HepG2 (cell line): ENCODE measurements around the gene ARHGEF11. TPM values are rescaled to one million over a fixed set of nuclear protein-coding genes. Genes with fewer than 3 reads are reported as not detected.

Experiments
- ATAC-seq: fragments of 200-7000 bp; cut with Tn5 transposase; 3 replicates; pipeline ENCODE4 v1.9.1; 2020; ENCODE audit warnings: mild to moderate bottlenecking, moderate library complexity
- BruUV-seq: library from RNA; stranded (reverse); fragments of 400-500 nt; replicated peaks from 2 replicates; lab custom pipeline; 2021; lab: Mats Ljungman, UMichigan
- CTCF ChIA-PET: fragments of 300-600 bp; formaldehyde crosslinking; extraction: SDS; loops from one replicate; lab custom pipeline; 2021; ENCODE audit warnings: low total read pairs, inconsistent platforms, low intra/inter-chr PET ratio; lab: Yijun Ruan, JAX
- POLR2A ChIA-PET: fragments of 350-600 bp; sonication (Branson Sonifier 250); formaldehyde crosslinking; loops from one replicate; lab custom pipeline; 2020; ENCODE audit warnings: antibody characterized with exemption, inconsistent platforms; lab: Yijun Ruan, JAX
- DNase-seq: peaks from one replicate; pipeline ENCODE4 v3.0.0-alpha.2; 2015; ENCODE audit warnings: low spot score
- FAIRE-seq: peaks from 3 replicates; lab custom pipeline; 2011; peaks lifted over from hg19 to GRCh38; lab: Jason Lieb, UNC
- H2AFZ ChIP-seq: one replicate; pipeline ENCODE4 v1.6.1; 2011; ENCODE audit warnings: low read length, inconsistent platforms
- H3K27ac ChIP-seq: fragments of 300-600 bp; 3 replicates; pipeline ENCODE4 v1.8.0; 2011; ENCODE audit warnings: mixed run types, mild to moderate bottlenecking, mixed read lengths, low read length, inconsistent platforms; ENCODE audit not compliant: insufficient read depth; ENCODE audit errors: extremely low read length
- H3K27me3 ChIP-seq, 2 experiments: fragments of 200-600 bp in 1 of 2; 2 replicates in 1 of 2; 3 replicates in 1 of 2; pipeline versions ENCODE4 v1.6.0 to v1.8.0; 2011; ENCODE audit warnings: low read length in 2 of 2, mild to moderate bottlenecking in 2 of 2, moderate library complexity in 2 of 2, inconsistent platforms in 1 of 2; ENCODE audit not compliant: insufficient read depth in 2 of 2, control insufficient read depth in 1 of 2
- H3K36me3 ChIP-seq, 2 experiments: fragments of 200-600 bp in 1 of 2; replicated peaks in 1 of 2; 2 replicates in 1 of 2; 3 replicates in 1 of 2; pipeline versions ENCODE4 v1.5.1 to v1.8.0; 2011; ENCODE audit warnings: low read length in 2 of 2, inconsistent platforms in 1 of 2; ENCODE audit not compliant: insufficient read depth in 2 of 2, control insufficient read depth in 1 of 2
- H3K4me1 ChIP-seq: 2 replicates; pipeline ENCODE4 v1.5.1; 2012; ENCODE audit warnings: low read length, inconsistent platforms; ENCODE audit not compliant: insufficient read depth
- H3K4me2 ChIP-seq: 2 replicates; pipeline ENCODE4 v1.6.0; 2011; ENCODE audit warnings: low read depth, low read length, inconsistent platforms
- H3K4me3 ChIP-seq, 3 experiments: fragments of 200-600 bp in 1 of 3; sonication (generic), shearing (Covaris generic) in 1 of 3; replicated peaks in 1 of 3; 2 replicates each; pipeline ENCODE4 v1.5.1; 2011 to 2016; ENCODE audit warnings: low read length in 3 of 3, inconsistent platforms in 2 of 3, low read depth in 2 of 3, mild to moderate bottlenecking in 2 of 3, control low read depth in 1 of 3, mixed read lengths in 1 of 3; ENCODE audit not compliant: insufficient read depth in 1 of 3
- H3K79me2 ChIP-seq: one replicate; pipeline ENCODE4 v1.6.1; 2011; ENCODE audit warnings: low read length, inconsistent platforms; ENCODE audit not compliant: insufficient read depth
- H3K9ac ChIP-seq: 2 replicates; pipeline ENCODE4 v1.6.0; 2011; ENCODE audit warnings: mild to moderate bottlenecking, low read depth, low read length, inconsistent platforms; ENCODE audit not compliant: insufficient read depth
- H3K9me3 ChIP-seq: 2 replicates; pipeline ENCODE4 v1.5.1; 2012; ENCODE audit warnings: mild to moderate bottlenecking, low read length
- H4K20me1 ChIP-seq: 2 replicates; pipeline ENCODE4 v1.6.0; 2011; ENCODE audit warnings: inconsistent platforms, mild to moderate bottlenecking, low read length, moderate library complexity; ENCODE audit not compliant: insufficient read depth
- KLF15 ChIP-seq: sonication (generic); formaldehyde crosslinking; IDR thresholded peaks from 2 replicates; pipeline ENCODE4 v1.8.1; 2023; ENCODE audit warnings: borderline replicate concordance, mild to moderate bottlenecking, inconsistent platforms, missing genetic modification reagents, mixed read lengths
- MED8 ChIP-seq: sonication (generic); formaldehyde crosslinking; IDR thresholded peaks from 2 replicates; pipeline ENCODE4 v1.8.1; 2023; ENCODE audit warnings: mild to moderate bottlenecking, missing genetic modification reagents; ENCODE audit not compliant: insufficient replicate concordance
- MYPOP ChIP-seq: sonication (generic); formaldehyde crosslinking; IDR thresholded peaks from 2 replicates; pipeline ENCODE4 v1.8.1; 2023; ENCODE audit warnings: mild to moderate bottlenecking, moderate library complexity, missing genetic modification reagents
- POGK ChIP-seq: sonication (generic); formaldehyde crosslinking; conservative IDR thresholded peaks from 2 replicates; pipeline ENCODE4 v1.8.0; 2022; ENCODE audit warnings: mild to moderate bottlenecking, moderate library complexity, missing genetic modification reagents
- POLR2G ChIP-seq: fragments of 200-400 bp; formaldehyde crosslinking; IDR thresholded peaks from 2 replicates; pipeline ENCODE4 v1.6.1; 2018; ENCODE audit warnings: mild to moderate bottlenecking, low read depth, low read length, moderate library complexity
- ZEB1 ChIP-seq: IDR thresholded peaks from 2 replicates; pipeline ENCODE4 v1.6.1; 2012; ENCODE audit warnings: mild to moderate bottlenecking, low read depth, inconsistent platforms; ENCODE audit not compliant: insufficient replicate concordance
- ZHX2 ChIP-seq, 2 experiments: sonication (generic) in 1 of 2; formaldehyde crosslinking in 1 of 2; IDR thresholded peaks; 2 replicates each; pipeline versions ENCODE4 v1.6.1 to v1.9.0; 2014 to 2022; ENCODE audit warnings: antibody characterized with exemption in 1 of 2, borderline replicate concordance in 1 of 2, inconsistent platforms in 1 of 2, low read depth in 1 of 2, missing genetic modification reagents in 1 of 2
- ZNF350 ChIP-seq: sonication (generic); formaldehyde crosslinking; IDR thresholded peaks from 2 replicates; pipeline ENCODE4 v1.4.0; 2020; ENCODE audit warnings: mild to moderate bottlenecking, low read depth, missing genetic modification reagents, borderline replicate concordance
- ZNF550 ChIP-seq: sonication (generic); formaldehyde crosslinking; IDR thresholded peaks from 2 replicates; pipeline ENCODE4 v1.4.0; 2020; ENCODE audit warnings: mild to moderate bottlenecking, missing genetic modification reagents, borderline replicate concordance
- ZNF619 ChIP-seq: sonication (generic); formaldehyde crosslinking; IDR thresholded peaks from 2 replicates; pipeline ENCODE4 v1.4.0; 2020; ENCODE audit warnings: mild to moderate bottlenecking, missing genetic modification reagents
- ZZZ3 ChIP-seq: sonication (generic); formaldehyde crosslinking; IDR thresholded peaks from 2 replicates; pipeline ENCODE4 v1.4.0; 2020; ENCODE audit warnings: missing genetic modification reagents, mild to moderate bottlenecking, borderline replicate concordance
- WGBS: methylation state at CpG from one replicate; pipeline ENCODE4 v1.1.6; 2017; ENCODE audit warnings: low lambda C conversion rate; 5-methylcytosine and 5-hydroxymethylcytosine counted together
- in situ Hi-C: cut with HindIII; loops from 2 replicates; pipeline ENCODE4 v1.10.0; 2017; ENCODE audit warnings: low pct_unique_long_range_greater_than_20kb; ENCODE audit not compliant: extremely low pct_ligation_motif_present
- intact Hi-C: fragments of 100-400 bp; cut with micrococcal nuclease; formaldehyde crosslinking; loops from one replicate; pipeline ENCODE4 v1.10.0; 2022; ENCODE audit not compliant: unreplicated experiment
- polyA plus RNA-seq, 8 experiments: library from polyadenylated mRNA; depleted of rRNA in 3 of 8; stranded (reverse) in 7 of 8; unstranded in 1 of 8; fragments of >200 nt; fragmentation: Illumina TruSeq in 4 of 8; extraction: Trizol in 4 of 8; gene quantifications; 2 replicates each; pipeline versions ENCODE4 v1.2.1 to v1.2.3, GENCODE V29; 2011 to 2016; ENCODE audit warnings: low read depth in 4 of 8, missing spikeins in 1 of 8, mixed read lengths in 1 of 8; ENCODE audit not compliant: insufficient read depth in 1 of 8
- total RNA-seq, 5 experiments: library from RNA; depleted of rRNA; stranded (reverse); fragments of >200 nt; fragmentation: Illumina TruSeq; extraction: Trizol; gene quantifications; 2 replicates each; pipeline ENCODE4 v1.2.3, GENCODE V29; 2016; ENCODE audit warnings: low read depth in 1 of 5

ARHGEF11 gene
- total and polyA plus RNA-seq, 2 of the 13 experiments (the other 11 are each of a cell fraction or from before 2014, with no cell fraction given): 16.5 to 21.2 TPM

GRCh38 chr1:156910309-156910782 lies 135.2 kb downstream of the ARHGEF11 start (continued):
- no peak for TF ChIP-seq ZEB1
- TF ChIP-seq POLR2G: no peak
- TF ChIP-seq ZNF550 (CRISPR knock-in tag): no peak
- no peak for TF ChIP-seq POGK

DNA sequence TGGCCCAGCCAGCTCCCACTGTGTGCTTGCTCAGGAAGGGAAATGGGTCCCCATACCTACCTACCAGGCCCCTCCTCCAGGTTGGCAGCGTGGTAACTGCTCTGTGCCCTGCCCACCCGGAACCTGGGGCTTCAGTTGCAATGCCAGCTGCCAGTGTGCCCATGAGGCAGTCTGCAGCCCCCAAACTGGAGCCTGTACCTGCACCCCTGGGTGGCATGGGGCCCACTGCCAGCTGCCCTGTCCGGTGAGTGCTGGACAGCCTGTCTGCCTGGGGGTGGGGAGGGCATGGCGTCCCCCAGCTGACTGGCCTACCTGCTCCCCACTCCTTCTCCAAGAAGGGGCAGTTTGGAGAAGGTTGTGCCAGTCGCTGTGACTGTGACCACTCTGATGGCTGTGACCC lies 135.9 kb downstream of the ARHGEF11 start:
- CTCF ChIA-PET: interaction anchor here (2.0 kb wide), 1 partner anchor 11 kb away, joined by 6 read pairs; the partner anchor contains the start of gene LRRC71
- Histone ChIP-seq H3K36me3 (no peaks in the 10 kb centered on the region), H3K4me1 (peaks cover 15% of the 10 kb centered on the region), H3K9ac (no peak overlapping the region), H3K9me3 (no peaks in the 10 kb centered on the region), H3K27ac (no peak overlapping the region), H3K79me2 (no peaks in the 10 kb centered on the region), H3K4me3 (no peak overlapping the region), H3K4me2 (no peak overlapping the region), H2AFZ (no peak overlapping the region), H4K20me1 (no peaks in the 10 kb centered on the region), H3K27me3 (peaks cover 4 to 48% of the 10 kb centered on the region in 2 experiments; a peak in 4 of 5 replicates)
- 0% methylated on average over 1 of the region's 5 CpGs for WGBS
- FAIRE-seq (no peak), DNase-seq (no peak), ATAC-seq (no peak)
- POLR2A ChIA-PET: no interaction called here
- in situ Hi-C loops (no loop called here), intact Hi-C loops (loop anchor here (1.0 kb wide), 1 partner anchor 165 kb away; no protein-coding TSS in a partner anchor)
- BruUV-seq: no TSS peak
- no peak for TF ChIP-seq ZNF350 (CRISPR knock-in tag)
- TF ChIP-seq MYPOP: no peak
- TF ChIP-seq KLF15 (CRISPR knock-in tag): no peak
- TF ChIP-seq ZNF619 (CRISPR knock-in tag): no peak
- TF ChIP-seq ZZZ3 (CRISPR knock-in tag): no peak
- TF ChIP-seq MED8 (CRISPR knock-in tag): no peak
- no peak for TF ChIP-seq ZHX2 (IDR thresholded peaks at IDR 0.05; ENCODE audit: low read depth)
- TF ChIP-seq ZHX2 (CRISPR knock-in tag; IDR thresholded peaks at IDR 0.05; ENCODE audit: borderline replicate concordance): no peak
